Thymus (tissue), 14 donors: Measurements from ENCODE around the gene NOX5. TPM values are rescaled to one million over a fixed set of nuclear protein-coding genes. Genes with fewer than 3 reads are reported as not detected.
"Not testable (repeated sequence)": the region's sequence is repeated elsewhere in the genome, so short reads cannot be mapped to it uniquely, and the experiment has no call there.

Experiments
- DNase-seq, 9 donors: peaks; one replicate each; pipeline ENCODE4 v3.0.0-alpha.2; 2013; ENCODE audit warnings: low spot score in 9 of 9, low read depth in 6 of 9, missing footprints in 1 of 9
- H3K27ac ChIP-seq, 2 donors: one replicate each; pipeline ENCODE4 v1.5.1; 2013; ENCODE audit warnings: control low read depth in 1 of 2, low read depth in 1 of 2, low read length in 1 of 2, mild to moderate bottlenecking in 1 of 2, moderate library complexity in 1 of 2
- H3K27me3 ChIP-seq, 2 donors: one replicate each; pipeline ENCODE4 v1.5.1; 2013; ENCODE audit warnings: low read length in 1 of 2; ENCODE audit not compliant: control insufficient read depth in 2 of 2, insufficient read depth in 1 of 2
- H3K36me3 ChIP-seq, 2 donors: one replicate each; pipeline ENCODE4 v1.5.1; 2013; ENCODE audit warnings: low read length in 1 of 2, mild to moderate bottlenecking in 1 of 2, moderate library complexity in 1 of 2; ENCODE audit not compliant: control insufficient read depth in 2 of 2, insufficient read depth in 2 of 2
- H3K4me1 ChIP-seq, 2 donors: one replicate each; pipeline ENCODE4 v1.5.1; 2013; ENCODE audit warnings: low read length in 2 of 2; ENCODE audit not compliant: control insufficient read depth in 2 of 2, insufficient read depth in 2 of 2
- H3K4me3 ChIP-seq, 2 donors: one replicate each; pipeline ENCODE4 v1.5.1; 2013; ENCODE audit warnings: low read length in 2 of 2, control low read depth in 1 of 2, mild to moderate bottlenecking in 1 of 2
- H3K9me3 ChIP-seq, 2 donors: one replicate each; pipeline ENCODE4 v1.5.1; 2013; ENCODE audit warnings: low read length in 1 of 2, mild to moderate bottlenecking in 1 of 2; ENCODE audit not compliant: control insufficient read depth in 2 of 2, insufficient read depth in 1 of 2
- WGBS: extraction: QIAGEN DNeasy Blood & Tissue Kit; methylation state at CpG from one replicate; pipeline ENCODE4 v1.1.7; 2013; 5-methylcytosine and 5-hydroxymethylcytosine counted together
- long read RNA-seq, 10 donors: transcript quantifications; one replicate each; lab custom pipeline, GENCODE V29; 2026
- polyA plus RNA-seq: library from polyadenylated mRNA; stranded (reverse); fragments of 200-250 nt; gene quantifications from one replicate; pipeline ENCODE4 v1.2.3, GENCODE V29; 2013
- total RNA-seq: library from RNA; stranded (reverse); fragments of 120-200 nt; gene quantifications from one replicate; pipeline ENCODE4 v1.2.4, GENCODE V29; 2013
- donor health status: healthy.

The NOX5 gene, protein sequence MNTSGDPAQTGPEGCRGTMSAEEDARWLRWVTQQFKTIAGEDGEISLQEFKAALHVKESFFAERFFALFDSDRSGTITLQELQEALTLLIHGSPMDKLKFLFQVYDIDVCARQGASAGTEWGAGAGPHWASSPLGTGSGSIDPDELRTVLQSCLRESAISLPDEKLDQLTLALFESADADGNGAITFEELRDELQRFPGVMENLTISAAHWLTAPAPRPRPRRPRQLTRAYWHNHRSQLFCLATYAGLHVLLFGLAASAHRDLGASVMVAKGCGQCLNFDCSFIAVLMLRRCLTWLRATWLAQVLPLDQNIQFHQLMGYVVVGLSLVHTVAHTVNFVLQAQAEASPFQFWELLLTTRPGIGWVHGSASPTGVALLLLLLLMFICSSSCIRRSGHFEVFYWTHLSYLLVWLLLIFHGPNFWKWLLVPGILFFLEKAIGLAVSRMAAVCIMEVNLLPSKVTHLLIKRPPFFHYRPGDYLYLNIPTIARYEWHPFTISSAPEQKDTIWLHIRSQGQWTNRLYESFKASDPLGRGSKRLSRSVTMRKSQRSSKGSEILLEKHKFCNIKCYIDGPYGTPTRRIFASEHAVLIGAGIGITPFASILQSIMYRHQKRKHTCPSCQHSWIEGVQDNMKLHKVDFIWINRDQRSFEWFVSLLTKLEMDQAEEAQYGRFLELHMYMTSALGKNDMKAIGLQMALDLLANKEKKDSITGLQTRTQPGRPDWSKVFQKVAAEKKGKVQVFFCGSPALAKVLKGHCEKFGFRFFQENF
- 0.19 TPM for total RNA-seq
- 0.66 TPM for polyA plus RNA-seq
- long read RNA-seq, donor 1, result 0 reads
- long read RNA-seq, donor 2, result 0 reads
- long read RNA-seq, donor 3, result 0 reads
- long read RNA-seq, donor 4, result 0 reads
- long read RNA-seq, donor 5, result 0 reads
- long read RNA-seq, donor 6, result 0 reads
- long read RNA-seq, donor 7, result 0 reads
- long read RNA-seq, donor 8, result 0 reads
- long read RNA-seq, donor 9, result 0 reads
- long read RNA-seq, donor 10, result 0 reads

GRCh38 chr15:69014454-69014853 is at the start of gene NOX5:
TSS of gene NOX5 (plus strand) at chr15:69014695. CDS start at chr15:69014736, 41 bp downstream.
- H3K9me3 ChIP-seq, result no peaks in the 10 kb centered on the region

GRCh38 chr15:68966996-68967395 is 47.5 kb upstream of the NOX5 start:
- no peaks in the 10 kb centered on the region for H3K36me3 ChIP-seq
- no peak overlapping the region for H3K27ac ChIP-seq
- no peaks in the 10 kb centered on the region for H3K4me1 ChIP-seq
- H3K27me3 ChIP-seq, result no peaks in the 10 kb centered on the region
- no peak for DNase-seq
- no peak overlapping the region for H3K4me3 ChIP-seq
- 96% methylated on average over 5 of the region's 5 CpGs for WGBS
- H3K9me3 ChIP-seq, result no peaks in the 10 kb centered on the region

More at GRCh38 chr15:69014454-69014853, at the start of gene NOX5:
- H3K36me3 ChIP-seq, result no peaks in the 10 kb centered on the region
- H3K27me3 ChIP-seq, result no peaks in the 10 kb centered on the region
- peaks cover 0 to 2% of the 10 kb centered on the region in 2 donors for H3K4me1 ChIP-seq
- H3K27ac ChIP-seq, result no peak within 1 kb of the TSS
- WGBS, result 85% methylated on average over 1 of the region's 1 CpG
- no peak for DNase-seq
- H3K4me3 ChIP-seq, result no peak within 1 kb of the TSS

GRCh38 chr15:68967948-68968347 is 46.5 kb upstream of the NOX5 start:
- H3K4me3 ChIP-seq, result no peak overlapping the region
- no peaks in the 10 kb centered on the region for H3K36me3 ChIP-seq
- H3K4me1 ChIP-seq, result no peaks in the 10 kb centered on the region
- no peaks in the 10 kb centered on the region for H3K27me3 ChIP-seq
- H3K9me3 ChIP-seq, result no peaks in the 10 kb centered on the region
- no peak overlapping the region for H3K27ac ChIP-seq
- no peak for DNase-seq

DNA sequence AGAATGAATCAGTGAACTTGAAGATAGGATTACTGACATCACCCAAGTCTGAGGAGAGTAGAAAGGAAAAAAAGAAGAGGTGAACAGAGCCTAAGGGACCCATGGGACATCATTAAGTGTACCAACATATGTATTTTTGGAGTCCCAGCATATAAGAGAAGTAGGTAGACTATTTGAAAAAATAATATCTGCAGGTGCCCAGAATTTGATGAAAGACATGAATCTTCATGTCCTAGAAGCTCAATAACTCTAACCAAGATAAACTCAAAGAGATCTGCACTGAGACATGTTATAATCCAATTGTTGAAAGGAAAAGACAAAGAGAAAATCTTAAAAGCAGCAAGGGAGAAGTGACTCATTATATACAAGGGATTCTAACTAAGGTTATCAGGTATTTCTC is 45.2 kb upstream of the NOX5 start:
- H3K4me3 ChIP-seq, result no peak overlapping the region
- no peak for DNase-seq
- no peaks in the 10 kb centered on the region for H3K36me3 ChIP-seq
- H3K27ac ChIP-seq, result no peak overlapping the region
- no peaks in the 10 kb centered on the region for H3K4me1 ChIP-seq
- H3K27me3 ChIP-seq, result no peaks in the 10 kb centered on the region
- no peaks in the 10 kb centered on the region for H3K9me3 ChIP-seq

GRCh38 chr15:68972201-68973065 is 42.1 kb upstream of the NOX5 start:
- H3K4me1 ChIP-seq, result no peaks in the 10 kb centered on the region
- no peak overlapping the region for H3K27ac ChIP-seq
- no peaks in the 10 kb centered on the region for H3K36me3 ChIP-seq
- WGBS, result 40% methylated on average over 4 of the region's 4 CpGs
- peaks cover 0 to 6% of the 10 kb centered on the region in 2 donors for H3K9me3 ChIP-seq
- no peak overlapping the region for H3K4me3 ChIP-seq
- no peak for DNase-seq
- no peaks in the 10 kb centered on the region for H3K27me3 ChIP-seq

GRCh38 chr15:68975651-68976160 is 38.8 kb upstream of the NOX5 start:
- not testable (repeated sequence) for H3K4me3 ChIP-seq, H3K9me3 ChIP-seq, H3K27ac ChIP-seq, DNase-seq, H3K27me3 ChIP-seq, H3K36me3 ChIP-seq, H3K4me1 ChIP-seq
- WGBS, result 98% methylated on average over 26 of the region's 26 CpGs

- 96% methylated on average over 10 of the region's 10 CpGs for WGBS
These were observed 37.1 kb upstream of the NOX5 start for GRCh38 chr15:68977426-68977825.

GRCh38 chr15:68979006-68979405 is 35.5 kb upstream of the NOX5 start:
- Histone ChIP-seq H3K4me3 (no peak overlapping the region), H3K4me1 (peaks cover 0 to 3% of the 10 kb centered on the region in 2 donors), H3K36me3 (no peaks in the 10 kb centered on the region), H3K27ac (no peak overlapping the region), H3K27me3 (no peaks in the 10 kb centered on the region), H3K9me3 (peaks cover 0 to 6% of the 10 kb centered on the region in 2 donors)
- DNase-seq, result no peak
- 88% methylated on average over 3 of the region's 3 CpGs for WGBS

More at GRCh38 chr15:68977426-68977825, 37.1 kb upstream of the NOX5 start:
- not testable (repeated sequence) for H3K4me1 ChIP-seq, H3K27ac ChIP-seq, H3K9me3 ChIP-seq, H3K27me3 ChIP-seq, H3K4me3 ChIP-seq, H3K36me3 ChIP-seq, DNase-seq
